ENCODE results near the gene SEL1L3. TPM values are rescaled to one million over a fixed set of nuclear protein-coding genes. Genes with fewer than 3 reads are reported as not detected.

The SEL1L3 gene
- total and polyA plus RNA-seq, 8 donors: 4.1 to 173 (median 53.6) TPM

DNA sequence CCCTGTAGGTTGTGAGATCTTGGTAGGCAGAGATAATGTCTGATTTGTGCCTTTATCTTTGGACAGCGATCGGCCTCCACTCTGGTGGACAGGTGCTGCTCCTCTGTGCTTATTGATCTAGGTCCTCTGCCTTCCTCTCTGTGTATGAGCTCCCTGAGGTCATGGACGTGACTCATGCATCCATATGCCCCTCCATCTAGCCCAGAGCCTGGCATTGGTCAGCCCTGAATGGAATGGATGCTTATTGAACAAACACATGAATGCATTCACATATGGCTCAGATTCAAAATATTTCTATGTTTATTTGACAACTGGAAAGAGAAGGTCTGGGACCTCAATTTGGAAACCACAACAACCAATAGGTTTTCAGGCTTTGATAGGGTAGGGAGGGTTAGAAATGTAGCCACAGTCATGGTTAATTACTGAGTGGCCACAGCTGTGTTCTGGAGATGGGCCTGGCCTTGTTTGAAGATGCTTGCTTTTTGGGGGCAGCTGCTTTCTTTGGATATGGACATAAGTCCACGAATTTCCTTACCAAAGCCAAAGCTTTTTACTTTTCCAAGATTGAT, 76.2 kb downstream of the SEL1L3 start:
- Histone ChIP-seq H3K4me3 (no peak overlapping the region), H3K27me3 (no peaks in the 10 kb centered on the region), H3K27ac (no peak overlapping the region), H3K4me1 (peaks cover 0 to 15% (median 0%) of the 10 kb centered on the region in 4 donors), H3K9me3 (no peaks in the 10 kb centered on the region), H3K36me3 (peaks cover 9 to 77% (median 62%) of the 10 kb centered on the region in 4 donors)
- 79 to 88% (median 83%) methylated on average over 4 of the region's 4 CpGs for whole genome bisulfite sequencing, 5 donors
- TF ChIP-seq POLR2A (IDR thresholded peaks at IDR 0.05) (no peak), POLR2AphosphoS5 (IDR thresholded peaks at IDR 0.05) (no peak), EP300 (IDR thresholded peaks at IDR 0.05) (no peak)
- TF ChIP-seq, protein P1, sequence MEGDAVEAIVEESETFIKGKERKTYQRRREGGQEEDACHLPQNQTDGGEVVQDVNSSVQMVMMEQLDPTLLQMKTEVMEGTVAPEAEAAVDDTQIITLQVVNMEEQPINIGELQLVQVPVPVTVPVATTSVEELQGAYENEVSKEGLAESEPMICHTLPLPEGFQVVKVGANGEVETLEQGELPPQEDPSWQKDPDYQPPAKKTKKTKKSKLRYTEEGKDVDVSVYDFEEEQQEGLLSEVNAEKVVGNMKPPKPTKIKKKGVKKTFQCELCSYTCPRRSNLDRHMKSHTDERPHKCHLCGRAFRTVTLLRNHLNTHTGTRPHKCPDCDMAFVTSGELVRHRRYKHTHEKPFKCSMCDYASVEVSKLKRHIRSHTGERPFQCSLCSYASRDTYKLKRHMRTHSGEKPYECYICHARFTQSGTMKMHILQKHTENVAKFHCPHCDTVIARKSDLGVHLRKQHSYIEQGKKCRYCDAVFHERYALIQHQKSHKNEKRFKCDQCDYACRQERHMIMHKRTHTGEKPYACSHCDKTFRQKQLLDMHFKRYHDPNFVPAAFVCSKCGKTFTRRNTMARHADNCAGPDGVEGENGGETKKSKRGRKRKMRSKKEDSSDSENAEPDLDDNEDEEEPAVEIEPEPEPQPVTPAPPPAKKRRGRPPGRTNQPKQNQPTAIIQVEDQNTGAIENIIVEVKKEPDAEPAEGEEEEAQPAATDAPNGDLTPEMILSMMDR (IDR thresholded peaks at IDR 0.05): no peak
- intact Hi-C loops (cut with DNase I; ENCODE audit: low total_unique reads): no loop called here
- DNase-seq: no peak

DNA sequence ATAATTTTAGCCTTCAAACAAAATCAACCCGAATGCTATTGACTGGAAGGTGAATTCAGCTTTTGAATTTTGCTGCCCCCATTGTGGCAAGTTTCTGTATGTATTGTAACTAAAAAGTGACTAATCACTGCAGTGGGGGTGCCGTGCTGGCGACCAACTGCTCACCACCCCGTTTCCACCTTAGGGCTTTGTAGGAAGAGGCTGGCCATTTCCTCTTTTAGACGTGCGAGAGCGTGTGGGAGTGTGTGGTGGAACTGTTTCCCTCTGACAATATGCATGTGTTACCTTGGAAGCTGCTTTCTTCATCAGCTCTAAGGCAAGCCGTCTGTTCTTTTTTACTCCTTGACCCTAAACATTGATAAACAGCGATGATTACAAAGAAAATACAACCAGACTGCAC, 78.8 kb downstream of the SEL1L3 start:
- 55 to 64% (median 60%) methylated on average over 9 of the region's 9 CpGs for WGBS, 5 donors

DNA sequence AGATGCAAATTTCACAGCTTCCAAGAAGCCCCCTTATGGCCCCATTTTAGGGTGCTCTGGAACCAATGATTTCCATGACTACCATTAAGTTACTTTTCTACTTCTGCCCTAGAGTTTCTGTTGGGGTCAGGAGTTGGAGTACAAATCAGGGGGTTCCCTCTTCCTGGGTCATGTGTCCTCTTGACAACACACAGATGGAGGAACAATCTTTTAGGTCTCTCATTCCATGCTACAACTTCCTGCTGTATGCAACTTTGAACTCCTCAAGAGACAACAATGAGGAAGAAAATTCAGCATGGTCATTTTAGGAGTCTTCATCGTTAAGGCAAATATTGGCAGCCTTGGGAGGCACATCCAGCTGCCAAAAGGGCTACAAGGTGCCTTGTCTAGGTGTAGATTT, 79.7 kb downstream of the SEL1L3 start:
- Histone ChIP-seq H3K36me3 (peaks cover 25 to 98% (median 87%) of the 10 kb centered on the region in 4 donors), H3K27ac (no peak overlapping the region), H3K27me3 (no peaks in the 10 kb centered on the region), H3K4me1 (peaks cover 0 to 8% (median 0%) of the 10 kb centered on the region in 4 donors), H3K9me3 (no peaks in the 10 kb centered on the region), H3K4me3 (no peak overlapping the region)
- intact Hi-C loops (cut with DNase I; ENCODE audit: low total_unique reads): no loop called here
- no peak for DNase-seq
- 62 to 81% (median 67%) methylated on average over 1 of the region's 1 CpG for WGBS, 5 donors
- TF ChIP-seq EP300 (IDR thresholded peaks at IDR 0.05): no peak
- TF ChIP-seq POLR2AphosphoS5 (IDR thresholded peaks at IDR 0.05): no peak
- TF ChIP-seq, protein P1 (IDR thresholded peaks at IDR 0.05): no peak
- no peak for TF ChIP-seq POLR2A (IDR thresholded peaks at IDR 0.05)

More for the DNA sequence above, 78.8 kb downstream of the SEL1L3 start:
- intact Hi-C loops (cut with DNase I; ENCODE audit: low total_unique reads): no loop called here
- Histone ChIP-seq H3K4me3 (no peak overlapping the region), H3K27me3 (no peaks in the 10 kb centered on the region), H3K4me1 (peaks cover 0 to 12% (median 0%) of the 10 kb centered on the region in 4 donors), H3K36me3 (peaks cover 20 to 91% (median 79%) of the 10 kb centered on the region in 4 donors), H3K9me3 (no peaks in the 10 kb centered on the region), H3K27ac (no peak overlapping the region)
- DNase-seq: no peak
- no peak for TF ChIP-seq POLR2A (IDR thresholded peaks at IDR 0.05)
- TF ChIP-seq, protein P1 (IDR thresholded peaks at IDR 0.05): no peak

DNA sequence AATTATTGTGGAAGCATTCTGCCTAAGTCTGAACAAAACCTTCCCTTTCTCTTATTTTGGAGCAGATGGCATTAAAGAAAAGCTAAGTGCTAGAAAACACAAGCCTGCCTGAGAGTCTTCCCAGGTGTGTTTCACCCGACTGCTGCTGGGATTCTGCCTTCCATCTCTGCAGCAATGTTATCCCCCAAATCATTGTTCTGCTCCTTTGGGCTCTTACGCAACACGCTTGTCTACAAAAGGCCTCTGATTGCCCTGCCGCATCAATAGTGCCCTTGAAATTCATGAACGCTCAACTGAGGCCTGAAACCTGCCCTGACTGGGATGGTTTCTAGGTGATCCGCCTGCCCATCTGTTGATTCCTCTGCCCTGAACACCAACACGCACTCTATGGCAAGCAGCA, 80.3 kb downstream of the SEL1L3 start:
- H3K27me3 ChIP-seq: no peaks in the 10 kb centered on the region
- H3K27ac ChIP-seq: no peak overlapping the region
- peaks cover 0 to 1% (median 0%) of the 10 kb centered on the region in 4 donors for H3K4me1 ChIP-seq
- intact Hi-C loops (cut with DNase I; ENCODE audit: low total_unique reads): no loop called here
- WGBS, 5 donors: 83 to 96% (median 86%) methylated on average over 7 of the region's 7 CpGs
- no peaks in the 10 kb centered on the region for H3K9me3 ChIP-seq
- no peak overlapping the region for H3K4me3 ChIP-seq
- no peak for DNase-seq
- no peak for TF ChIP-seq EP300 (IDR thresholded peaks at IDR 0.05)
- TF ChIP-seq, protein P1 (IDR thresholded peaks at IDR 0.05): no peak
- peaks cover 25 to 98% (median 88%) of the 10 kb centered on the region in 4 donors for H3K36me3 ChIP-seq

All from stomach (tissue), 9 donors.